ENCODE data around the gene MRGPRG. TPM values are rescaled to one million over a fixed set of nuclear protein-coding genes. Genes with fewer than 3 reads are reported as not detected.

The MRGPRG gene
- not detected in 5 replicates for total RNA-seq (2022; extraction: Qiagen RNA extraction)

GRCh38 chr11:3218483-3219280 is at the start of gene MRGPRG:
Gene MRGPRG, minus strand, starts transcription at chr11:3218813. Its CDS starts 0 bp downstream, at chr11:3218813.

GRCh38 chr11:3231851-3232744 is 13.5 kb upstream of the MRGPRG start, which contains the start of gene MRGPRE:
Gene MRGPRE, minus strand, starts transcription at chr11:3232417. Its CDS starts 3,618 bp downstream, at chr11:3228799.

Other genes with a start within 250 kb of the MRGPRG start
- 119 to 126 TPM (median 122 TPM) in 5 replicates for gene NAP1L4, start 226.5 kb downstream of the MRGPRG start, total RNA-seq (2022; extraction: Qiagen RNA extraction)
- gene CARS1, start 161.4 kb downstream of the MRGPRG start, total RNA-seq (2022; extraction: Qiagen RNA extraction): 55.0 to 70.5 TPM (median 58.9 TPM) in 5 replicates
- gene OSBPL5, start 53.5 kb downstream of the MRGPRG start, total RNA-seq (2022; extraction: Qiagen RNA extraction): 6.9 to 10.6 TPM (median 9.1 TPM) in 5 replicates
- 0.06 to 0.14 TPM (median 0.08 TPM) in 4 of 5 replicates, not detected in the other for gene MRGPRE, start 13.6 kb upstream of the MRGPRG start, total RNA-seq (2022; extraction: Qiagen RNA extraction)
- gene ZNF195, start 160.3 kb upstream of the MRGPRG start, total RNA-seq (2022; extraction: Qiagen RNA extraction): 17.0 to 23.2 TPM (median 18.6 TPM) in 5 replicates

All from A549 treated with dexamethasone at 1 μM for 4 hours (cell line).